HG02571 (cell line): ENCODE results near the gene HSD17B1.
A peak's percentile ranks its signal among the peaks of the same experiment; 100 is the strongest.

Experiments used
- ATAC-seq: cut with Tn5 transposase; IDR thresholded peaks from one replicate; pipeline ENCODE4 v1.9.1; 2021; ENCODE audit warnings: mild to moderate bottlenecking, moderate library complexity; ENCODE audit not compliant: unreplicated experiment

Gene HSD17B1

GRCh38 chr17:42565523-42566214 lies 12.9 kb downstream of the HSD17B1 start:
- no peak for ATAC-seq

- ATAC-seq, result no peak
Measured at GRCh38 chr17:42566215-42566882, 13.6 kb downstream of the HSD17B1 start.

GRCh38 chr17:42566883-42567573 lies 14.3 kb downstream of the HSD17B1 start, which contains the start of gene MLX:
MLX (plus strand) TSS chr17:42567100; CDS start chr17:42567125, 25 bp downstream.
- peak; percentile 48 for ATAC-seq

- ATAC-seq, result no peak
Measured at GRCh38 chr17:42568341-42569111, 15.8 kb downstream of the HSD17B1 start.

- ATAC-seq, result no peak
Measured at GRCh38 chr17:42571435-42572225, 18.9 kb downstream of the HSD17B1 start.

GRCh38 chr17:42573095-42573494 lies 20.4 kb downstream of the HSD17B1 start:
- no peak for ATAC-seq

- no peak for ATAC-seq
Measured at GRCh38 chr17:42574463-42574862, 21.7 kb downstream of the HSD17B1 start.

- no peak for ATAC-seq
Measured at GRCh38 chr17:42577140-42577531, 24.4 kb downstream of the HSD17B1 start.

GRCh38 chr17:42577532-42578281 lies 25.0 kb downstream of the HSD17B1 start, which contains the start of gene PSMC3IP:
PSMC3IP (minus strand) TSS chr17:42577729; CDS start chr17:42577686, 43 bp downstream.
- peak; percentile 63 for ATAC-seq

GRCh38 chr17:42578282-42578869 lies 25.7 kb downstream of the HSD17B1 start:
- ATAC-seq, result peak; percentile 52

GRCh38 chr17:42579794-42580551 lies 27.2 kb downstream of the HSD17B1 start:
- no peak for ATAC-seq

- ATAC-seq, result no peak
Measured at GRCh38 chr17:42581744-42582270, 29.1 kb downstream of the HSD17B1 start.

GRCh38 chr17:42584880-42585279 lies 32.2 kb downstream of the HSD17B1 start:
- ATAC-seq, result no peak

GRCh38 chr17:42585353-42585752 lies 32.6 kb downstream of the HSD17B1 start:
- ATAC-seq, result no peak

GRCh38 chr17:42586514-42587230 lies 33.9 kb downstream of the HSD17B1 start:
- no peak for ATAC-seq

GRCh38 chr17:42590886-42591285 lies 38.2 kb downstream of the HSD17B1 start:
- ATAC-seq, result no peak

GRCh38 chr17:42591411-42591810 lies 38.7 kb downstream of the HSD17B1 start:
- no peak for ATAC-seq
